ENCODE measurements around the gene UTP20.

GRCh38 chr12:101238800-101239329 lies 41.0 kb upstream of the UTP20 start:
- TF ChIP-seq, protein P1, sequence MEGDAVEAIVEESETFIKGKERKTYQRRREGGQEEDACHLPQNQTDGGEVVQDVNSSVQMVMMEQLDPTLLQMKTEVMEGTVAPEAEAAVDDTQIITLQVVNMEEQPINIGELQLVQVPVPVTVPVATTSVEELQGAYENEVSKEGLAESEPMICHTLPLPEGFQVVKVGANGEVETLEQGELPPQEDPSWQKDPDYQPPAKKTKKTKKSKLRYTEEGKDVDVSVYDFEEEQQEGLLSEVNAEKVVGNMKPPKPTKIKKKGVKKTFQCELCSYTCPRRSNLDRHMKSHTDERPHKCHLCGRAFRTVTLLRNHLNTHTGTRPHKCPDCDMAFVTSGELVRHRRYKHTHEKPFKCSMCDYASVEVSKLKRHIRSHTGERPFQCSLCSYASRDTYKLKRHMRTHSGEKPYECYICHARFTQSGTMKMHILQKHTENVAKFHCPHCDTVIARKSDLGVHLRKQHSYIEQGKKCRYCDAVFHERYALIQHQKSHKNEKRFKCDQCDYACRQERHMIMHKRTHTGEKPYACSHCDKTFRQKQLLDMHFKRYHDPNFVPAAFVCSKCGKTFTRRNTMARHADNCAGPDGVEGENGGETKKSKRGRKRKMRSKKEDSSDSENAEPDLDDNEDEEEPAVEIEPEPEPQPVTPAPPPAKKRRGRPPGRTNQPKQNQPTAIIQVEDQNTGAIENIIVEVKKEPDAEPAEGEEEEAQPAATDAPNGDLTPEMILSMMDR (IDR thresholded peaks at IDR 0.05), result no peak
- TF ChIP-seq EP300 (IDR thresholded peaks at IDR 0.05), result no peak
